ENCODE data around the gene SPANXD.

DNA sequence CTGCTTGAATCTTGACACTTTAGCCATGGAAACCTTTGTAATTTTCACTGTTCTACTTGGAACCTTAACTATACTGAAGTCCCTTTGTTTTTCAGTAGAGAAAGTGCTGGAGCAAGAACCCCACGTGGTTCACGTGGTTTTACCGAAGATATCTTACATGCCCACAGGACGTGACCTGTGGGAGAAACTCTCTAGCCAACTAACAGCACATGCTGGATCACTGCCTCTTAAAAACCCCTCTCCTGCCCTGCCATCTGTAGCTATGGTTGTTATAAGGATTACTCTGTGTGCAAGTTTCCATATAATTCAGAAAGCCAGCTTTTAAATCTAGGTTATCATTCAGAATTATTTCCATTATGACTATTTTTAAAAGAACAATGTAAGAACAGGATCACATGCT lies 30.2 kb downstream of the SPANXD start:
- TF ChIP-seq CTCF (IDR thresholded peaks at IDR 0.05) (no peak), POLR2A (IDR thresholded peaks at IDR 0.05) (no peak)

Data from body of pancreas (tissue), 4 donors.